ENCODE measurements around the gene ADAMTS4.

DNA sequence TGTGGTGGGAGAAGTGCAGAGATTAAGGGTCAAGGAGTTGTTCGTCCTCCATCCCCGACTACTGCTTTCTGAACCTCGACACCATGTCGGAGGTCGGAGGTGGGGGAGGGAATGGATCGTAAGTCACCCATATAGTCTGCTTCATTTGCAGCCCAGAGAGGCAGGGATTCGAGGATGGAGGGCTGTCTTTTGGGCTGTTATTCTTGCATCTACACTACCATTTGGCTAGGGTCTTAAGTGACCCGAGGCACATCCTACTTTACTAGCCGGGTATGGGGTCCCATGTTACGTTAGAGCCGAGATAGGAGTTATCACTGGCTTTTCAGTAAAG, 39.0 kb downstream of the ADAMTS4 start:
- TF ChIP-seq, protein P1, sequence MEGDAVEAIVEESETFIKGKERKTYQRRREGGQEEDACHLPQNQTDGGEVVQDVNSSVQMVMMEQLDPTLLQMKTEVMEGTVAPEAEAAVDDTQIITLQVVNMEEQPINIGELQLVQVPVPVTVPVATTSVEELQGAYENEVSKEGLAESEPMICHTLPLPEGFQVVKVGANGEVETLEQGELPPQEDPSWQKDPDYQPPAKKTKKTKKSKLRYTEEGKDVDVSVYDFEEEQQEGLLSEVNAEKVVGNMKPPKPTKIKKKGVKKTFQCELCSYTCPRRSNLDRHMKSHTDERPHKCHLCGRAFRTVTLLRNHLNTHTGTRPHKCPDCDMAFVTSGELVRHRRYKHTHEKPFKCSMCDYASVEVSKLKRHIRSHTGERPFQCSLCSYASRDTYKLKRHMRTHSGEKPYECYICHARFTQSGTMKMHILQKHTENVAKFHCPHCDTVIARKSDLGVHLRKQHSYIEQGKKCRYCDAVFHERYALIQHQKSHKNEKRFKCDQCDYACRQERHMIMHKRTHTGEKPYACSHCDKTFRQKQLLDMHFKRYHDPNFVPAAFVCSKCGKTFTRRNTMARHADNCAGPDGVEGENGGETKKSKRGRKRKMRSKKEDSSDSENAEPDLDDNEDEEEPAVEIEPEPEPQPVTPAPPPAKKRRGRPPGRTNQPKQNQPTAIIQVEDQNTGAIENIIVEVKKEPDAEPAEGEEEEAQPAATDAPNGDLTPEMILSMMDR (IDR thresholded peaks at IDR 0.05) = no peak
- TF ChIP-seq POLR2A (IDR thresholded peaks at IDR 0.05) = no peak
